SK-N-SH treated with all-trans-retinoic acid at 6 μM for 48 hours (cell line): ENCODE measurements around the gene ATOH8.

Experiments used
- ARNTL ChIP-seq: fragments of 450-650 bp; formaldehyde crosslinking; IDR thresholded peaks from 2 replicates; pipeline ENCODE4 v1.5.0; 2020; ENCODE audit warnings: low read depth, mild to moderate bottlenecking, moderate library complexity, borderline replicate concordance
- CSDC2 ChIP-seq: fragments of 250-450 bp; sonication (Bioruptor Pico); IDR thresholded peaks from 2 replicates; pipeline ENCODE4 v1.5.0; 2020; ENCODE audit warnings: mild to moderate bottlenecking, moderate library complexity
- ESRRG ChIP-seq: fragments of 250-450 bp; sonication (Bioruptor Pico); IDR thresholded peaks from 2 replicates; pipeline ENCODE4 v1.6.1; 2021; ENCODE audit warnings: mild to moderate bottlenecking
- GLIS3 ChIP-seq: fragments of 250-450 bp; sonication (Bioruptor Pico); IDR thresholded peaks from 2 replicates; pipeline ENCODE4 v1.5.0; 2020; ENCODE audit warnings: mild to moderate bottlenecking, moderate library complexity
- ISL1 ChIP-seq: fragments of 250-450 bp; sonication (Bioruptor Pico); IDR thresholded peaks from 2 replicates; pipeline ENCODE4 v2.1.2; 2022; ENCODE audit warnings: mild to moderate bottlenecking, moderate library complexity
- OSR1 ChIP-seq: fragments of 250-450 bp; sonication (Bioruptor Pico); IDR thresholded peaks from 2 replicates; pipeline ENCODE4 v1.8.0; 2022; ENCODE audit warnings: moderate library complexity, mild to moderate bottlenecking, inconsistent platforms
- PPARA ChIP-seq: fragments of 250-450 bp; sonication (Bioruptor Pico); IDR thresholded peaks from 2 replicates; pipeline ENCODE4 v1.5.0; 2020; ENCODE audit warnings: mild to moderate bottlenecking, borderline replicate concordance
- TCF4 ChIP-seq: fragments of 250-450 bp; sonication (Bioruptor Pico); IDR thresholded peaks from 2 replicates; pipeline ENCODE4 v1.8.0; 2021; ENCODE audit warnings: mild to moderate bottlenecking, moderate library complexity, borderline replicate concordance
- TOX ChIP-seq: fragments of 250-450 bp; sonication (Bioruptor Pico); IDR thresholded peaks from 2 replicates; pipeline ENCODE4 v1.8.0; 2021; ENCODE audit warnings: mild to moderate bottlenecking, moderate library complexity, borderline replicate concordance
- ZFP3 ChIP-seq: fragments of 250-450 bp; sonication (Bioruptor Pico); IDR thresholded peaks from 2 replicates; pipeline ENCODE4 v1.5.0; 2020; ENCODE audit warnings: mild to moderate bottlenecking, moderate library complexity
- ZFP30 ChIP-seq: fragments of 450-650 bp; formaldehyde crosslinking; IDR thresholded peaks from 2 replicates; pipeline ENCODE4 v1.5.0; 2022; ENCODE audit warnings: mild to moderate bottlenecking, moderate library complexity
- TF ChIP-seq, protein P1 (sequence below): fragments of 250-450 bp; sonication (Bioruptor Pico); IDR thresholded peaks from 2 replicates; pipeline ENCODE4 v1.5.1; 2020; ENCODE audit warnings: low read depth, mild to moderate bottlenecking, moderate library complexity
- TF ChIP-seq, protein P2 (sequence below): fragments of 250-450 bp; sonication (Bioruptor Pico); IDR thresholded peaks from 2 replicates; pipeline ENCODE4 v1.8.0; 2020; ENCODE audit warnings: mild to moderate bottlenecking, moderate library complexity, borderline replicate concordance
- TF ChIP-seq, protein P3 (sequence below): fragments of 250-450 bp; sonication (Bioruptor Pico); IDR thresholded peaks from 2 replicates; pipeline ENCODE4 v1.5.1; 2021; ENCODE audit warnings: mild to moderate bottlenecking, moderate library complexity

DNA sequence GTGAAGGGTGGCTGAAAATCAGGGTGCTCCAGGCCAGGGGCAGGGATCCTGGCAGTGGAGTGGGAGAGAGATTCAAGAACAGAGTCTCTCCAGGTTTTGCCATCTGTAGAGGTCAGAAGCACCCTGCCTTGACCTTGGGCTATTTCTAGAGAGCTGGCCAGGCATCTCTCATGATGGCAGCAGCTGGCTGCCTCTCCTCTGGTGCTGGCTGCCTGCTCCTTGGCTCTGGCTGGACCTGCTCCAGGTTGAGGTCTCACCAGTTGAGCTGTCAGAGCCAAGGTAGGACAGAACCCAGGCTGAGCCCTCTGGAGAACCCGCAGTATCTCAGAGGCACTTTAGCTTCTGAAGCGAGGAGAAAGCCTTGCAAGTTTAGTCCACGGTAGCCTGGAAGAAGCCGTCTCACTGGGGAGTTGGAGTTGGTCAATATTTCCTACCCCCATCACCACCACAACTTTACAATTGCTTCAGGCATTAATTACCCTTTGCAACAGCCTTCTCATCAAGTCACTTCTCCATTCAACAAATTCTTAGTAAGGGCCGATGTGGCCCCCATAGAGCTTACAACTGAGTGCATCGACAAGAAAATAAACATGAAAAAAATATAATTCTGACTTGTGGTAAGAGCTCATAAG, 34.1 kb upstream of the ATOH8 start:
- TF ChIP-seq ZFP3 (CRISPR knock-in tag), result no peak
- no peak for TF ChIP-seq CSDC2 (CRISPR knock-in tag)
- no peak for TF ChIP-seq ZFP30 (CRISPR knock-in tag)
- TF ChIP-seq GLIS3 (CRISPR knock-in tag), result no peak
- no peak for TF ChIP-seq TCF4 (CRISPR knock-in tag)
- TF ChIP-seq, protein P1, sequence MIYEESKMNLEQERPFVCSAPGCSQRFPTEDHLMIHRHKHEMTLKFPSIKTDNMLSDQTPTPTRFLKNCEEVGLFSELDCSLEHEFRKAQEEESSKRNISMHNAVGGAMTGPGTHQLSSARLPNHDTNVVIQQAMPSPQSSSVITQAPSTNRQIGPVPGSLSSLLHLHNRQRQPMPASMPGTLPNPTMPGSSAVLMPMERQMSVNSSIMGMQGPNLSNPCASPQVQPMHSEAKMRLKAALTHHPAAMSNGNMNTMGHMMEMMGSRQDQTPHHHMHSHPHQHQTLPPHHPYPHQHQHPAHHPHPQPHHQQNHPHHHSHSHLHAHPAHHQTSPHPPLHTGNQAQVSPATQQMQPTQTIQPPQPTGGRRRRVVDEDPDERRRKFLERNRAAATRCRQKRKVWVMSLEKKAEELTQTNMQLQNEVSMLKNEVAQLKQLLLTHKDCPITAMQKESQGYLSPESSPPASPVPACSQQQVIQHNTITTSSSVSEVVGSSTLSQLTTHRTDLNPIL, result no peak
- TF ChIP-seq ARNTL, result no peak
- TF ChIP-seq, protein P2, sequence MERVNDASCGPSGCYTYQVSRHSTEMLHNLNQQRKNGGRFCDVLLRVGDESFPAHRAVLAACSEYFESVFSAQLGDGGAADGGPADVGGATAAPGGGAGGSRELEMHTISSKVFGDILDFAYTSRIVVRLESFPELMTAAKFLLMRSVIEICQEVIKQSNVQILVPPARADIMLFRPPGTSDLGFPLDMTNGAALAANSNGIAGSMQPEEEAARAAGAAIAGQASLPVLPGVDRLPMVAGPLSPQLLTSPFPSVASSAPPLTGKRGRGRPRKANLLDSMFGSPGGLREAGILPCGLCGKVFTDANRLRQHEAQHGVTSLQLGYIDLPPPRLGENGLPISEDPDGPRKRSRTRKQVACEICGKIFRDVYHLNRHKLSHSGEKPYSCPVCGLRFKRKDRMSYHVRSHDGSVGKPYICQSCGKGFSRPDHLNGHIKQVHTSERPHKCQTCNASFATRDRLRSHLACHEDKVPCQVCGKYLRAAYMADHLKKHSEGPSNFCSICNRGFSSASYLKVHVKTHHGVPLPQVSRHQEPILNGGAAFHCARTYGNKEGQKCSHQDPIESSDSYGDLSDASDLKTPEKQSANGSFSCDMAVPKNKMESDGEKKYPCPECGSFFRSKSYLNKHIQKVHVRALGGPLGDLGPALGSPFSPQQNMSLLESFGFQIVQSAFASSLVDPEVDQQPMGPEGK (CRISPR knock-in tag), result no peak
- TF ChIP-seq, protein P3, sequence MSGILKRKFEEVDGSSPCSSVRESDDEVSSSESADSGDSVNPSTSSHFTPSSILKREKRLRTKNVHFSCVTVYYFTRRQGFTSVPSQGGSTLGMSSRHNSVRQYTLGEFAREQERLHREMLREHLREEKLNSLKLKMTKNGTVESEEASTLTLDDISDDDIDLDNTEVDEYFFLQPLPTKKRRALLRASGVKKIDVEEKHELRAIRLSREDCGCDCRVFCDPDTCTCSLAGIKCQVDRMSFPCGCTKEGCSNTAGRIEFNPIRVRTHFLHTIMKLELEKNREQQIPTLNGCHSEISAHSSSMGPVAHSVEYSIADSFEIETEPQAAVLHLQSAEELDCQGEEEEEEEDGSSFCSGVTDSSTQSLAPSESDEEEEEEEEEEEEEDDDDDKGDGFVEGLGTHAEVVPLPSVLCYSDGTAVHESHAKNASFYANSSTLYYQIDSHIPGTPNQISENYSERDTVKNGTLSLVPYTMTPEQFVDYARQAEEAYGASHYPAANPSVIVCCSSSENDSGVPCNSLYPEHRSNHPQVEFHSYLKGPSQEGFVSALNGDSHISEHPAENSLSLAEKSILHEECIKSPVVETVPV, result no peak
- TF ChIP-seq ISL1 (CRISPR knock-in tag), result no peak
- TF ChIP-seq ESRRG (CRISPR knock-in tag), result no peak
- no peak for TF ChIP-seq PPARA (CRISPR knock-in tag)
- TF ChIP-seq OSR1 (CRISPR knock-in tag), result no peak
- TF ChIP-seq TOX (CRISPR knock-in tag), result no peak
